GM19328 (cell line): ENCODE measurements around the gene ZSCAN30.

Experiments
- ATAC-seq: cut with Tn5 transposase; IDR thresholded peaks from one replicate; pipeline ENCODE4 v1.9.1; 2021; ENCODE audit warnings: mild to moderate bottlenecking, moderate library complexity; ENCODE audit not compliant: unreplicated experiment

Gene ZSCAN30

DNA sequence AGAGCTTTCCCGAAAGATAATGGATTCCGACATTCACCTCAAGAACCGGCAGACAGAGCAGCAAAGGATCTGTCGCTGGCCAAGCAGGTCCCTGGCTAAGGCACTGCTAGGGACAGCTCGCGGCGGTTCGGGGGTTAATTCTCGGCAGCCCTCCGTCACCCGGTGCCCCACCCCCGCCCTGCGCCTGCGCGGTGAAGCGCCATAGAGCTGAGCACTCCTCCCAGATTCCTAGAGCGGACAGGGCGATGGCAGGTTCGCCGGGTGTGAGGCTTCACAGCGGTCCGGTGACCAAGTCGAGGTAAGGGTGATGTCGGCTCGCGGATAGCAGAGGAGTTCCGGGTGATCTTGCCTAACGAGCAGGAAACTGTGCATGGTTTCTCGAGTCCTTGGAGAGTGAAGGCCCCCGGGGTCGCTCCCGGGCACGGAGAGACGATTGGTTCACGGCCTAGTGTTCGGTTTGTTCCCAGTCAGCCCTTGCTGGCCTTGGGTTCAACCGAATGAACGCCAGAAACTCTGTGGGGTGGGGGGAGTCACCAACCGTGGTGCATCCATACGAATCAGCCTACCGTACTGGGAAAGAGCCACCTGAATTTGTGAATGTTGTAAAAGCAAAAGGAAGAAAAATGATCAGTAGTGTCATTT lies at the start of gene ZSCAN30:
ZSCAN30 (minus strand) TSS at position 136 of the 642 bp plus-strand sequence. CDS start 25,877 bp downstream, outside the sequence.
- ATAC-seq: peak; percentile 92

DNA sequence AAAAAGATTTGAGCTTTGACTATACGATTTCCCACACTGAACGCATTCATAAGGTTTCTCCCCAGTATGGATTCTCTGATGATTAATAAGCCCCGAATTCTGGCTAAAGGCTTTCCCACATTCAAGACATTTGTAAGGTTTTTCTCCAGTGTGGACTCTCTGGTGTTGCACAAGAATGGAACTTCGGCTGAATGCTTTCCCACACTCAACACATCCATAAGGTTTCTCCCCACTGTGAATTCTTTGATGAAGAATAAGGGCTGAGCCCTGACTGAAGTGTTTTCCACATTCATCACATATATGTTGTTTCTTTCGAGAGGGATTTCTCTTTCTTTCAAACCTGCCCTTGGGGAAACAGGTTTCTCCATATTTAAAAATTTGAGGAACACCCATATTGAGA lies 47.3 kb upstream of the ZSCAN30 start:
- no peak for ATAC-seq

DNA sequence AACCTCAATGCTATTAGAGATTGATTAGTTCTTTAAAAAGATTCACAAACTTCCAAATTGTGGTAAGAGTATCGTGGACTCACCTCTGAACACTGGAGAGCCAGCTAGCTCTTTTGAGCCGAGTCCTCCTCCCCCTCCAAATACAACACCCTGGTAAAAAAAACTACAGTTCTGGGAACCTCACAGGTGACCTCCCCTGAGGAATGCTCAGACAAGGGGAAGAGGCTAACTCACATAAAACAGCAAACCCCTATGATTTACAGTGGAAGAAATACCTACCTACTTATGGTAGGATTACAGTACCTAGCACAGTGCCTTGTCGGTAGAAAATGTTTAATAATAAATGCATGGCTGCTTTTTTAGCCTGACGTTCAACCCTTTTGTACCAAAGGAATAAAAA lies 45.8 kb upstream of the ZSCAN30 start:
- no peak for ATAC-seq

DNA sequence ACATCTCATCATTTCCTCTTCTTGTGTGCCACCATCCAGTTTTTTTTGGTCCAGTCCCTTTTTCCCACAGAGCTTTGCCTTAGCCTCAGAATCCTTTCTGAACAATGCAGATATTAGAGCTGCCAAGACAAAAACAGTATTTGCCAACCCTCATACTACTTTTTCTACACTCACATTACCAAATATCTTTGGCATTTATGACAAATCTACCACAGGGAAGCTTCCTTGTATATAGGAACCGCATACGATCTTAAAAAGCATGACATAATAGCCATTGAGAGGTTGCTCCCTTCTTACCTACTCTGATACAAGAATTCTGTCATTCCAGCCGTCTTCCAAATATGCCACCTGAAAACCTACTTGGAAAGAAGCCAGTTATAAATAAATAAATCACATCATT lies 44.8 kb upstream of the ZSCAN30 start:
- no peak for ATAC-seq

DNA sequence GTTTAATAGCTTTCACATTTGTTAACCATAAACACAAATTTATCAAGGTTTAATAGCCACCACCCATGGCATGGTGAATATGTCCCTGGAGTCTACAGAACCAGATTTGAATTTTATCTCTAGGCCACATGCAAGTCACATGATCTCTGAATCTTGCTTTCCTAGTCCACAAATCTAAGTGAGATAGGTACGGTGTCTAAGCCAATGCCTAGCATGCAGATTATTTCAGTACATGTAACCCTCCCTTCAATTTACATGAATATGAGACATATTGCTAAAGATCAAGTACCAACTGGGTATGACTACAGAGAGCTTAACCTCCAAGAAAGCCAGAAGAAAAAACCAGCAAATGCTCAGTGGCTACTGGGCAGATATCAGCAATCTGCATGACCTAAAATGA lies 44.2 kb upstream of the ZSCAN30 start:
- ATAC-seq: no peak

DNA sequence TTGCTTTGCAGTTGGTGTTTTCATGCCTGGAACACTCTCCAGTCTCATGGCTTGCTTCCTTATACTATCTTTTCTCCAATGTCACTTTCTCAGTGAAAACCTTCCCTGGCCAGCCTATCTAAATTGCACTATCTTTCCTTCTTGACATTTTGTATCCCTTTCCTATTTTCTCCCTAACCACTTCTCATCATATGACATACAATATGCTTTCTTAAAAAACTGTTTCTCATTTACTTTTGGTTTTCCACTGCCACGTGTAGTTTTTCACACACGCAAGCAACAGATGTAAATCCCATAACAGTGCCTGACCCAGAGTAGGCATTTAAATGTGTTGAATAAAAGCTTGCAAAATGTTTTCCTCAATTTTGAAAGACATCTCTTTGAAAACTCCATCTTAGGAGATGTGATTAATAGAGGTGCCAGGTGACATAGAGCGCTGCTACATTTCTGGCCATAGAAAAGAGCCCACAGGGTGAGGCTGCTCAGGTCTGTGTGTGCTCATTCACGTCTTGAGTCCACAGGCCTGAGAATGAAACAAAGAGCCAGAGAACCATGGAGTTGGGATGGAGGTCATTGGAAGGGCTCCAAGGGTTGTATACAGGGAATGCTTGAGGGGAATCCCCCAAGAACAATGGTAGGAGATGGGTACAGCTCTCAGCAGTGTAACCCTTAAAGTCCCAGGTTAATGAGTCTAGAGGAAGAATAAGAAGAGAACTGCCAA lies 41.5 kb upstream of the ZSCAN30 start:
- no peak for ATAC-seq

DNA sequence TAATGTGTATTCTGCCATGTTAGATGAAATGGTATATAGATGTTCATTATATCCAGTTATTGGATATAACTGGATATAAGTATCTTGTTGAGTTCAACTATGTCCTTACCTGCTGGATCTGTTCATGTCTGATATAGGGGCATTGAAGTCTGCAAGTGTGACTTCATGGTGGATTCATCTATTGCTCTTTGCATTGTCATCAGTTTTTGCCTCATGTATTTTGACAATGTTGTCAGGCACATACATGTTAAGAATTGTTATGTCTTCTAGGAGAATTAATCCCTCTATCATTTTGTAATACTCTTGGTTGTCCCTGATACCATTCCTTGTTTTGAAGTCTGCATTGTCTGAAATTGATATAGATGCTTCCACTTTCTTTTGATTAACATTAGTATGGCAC lies 38.8 kb upstream of the ZSCAN30 start:
- no peak for ATAC-seq

DNA sequence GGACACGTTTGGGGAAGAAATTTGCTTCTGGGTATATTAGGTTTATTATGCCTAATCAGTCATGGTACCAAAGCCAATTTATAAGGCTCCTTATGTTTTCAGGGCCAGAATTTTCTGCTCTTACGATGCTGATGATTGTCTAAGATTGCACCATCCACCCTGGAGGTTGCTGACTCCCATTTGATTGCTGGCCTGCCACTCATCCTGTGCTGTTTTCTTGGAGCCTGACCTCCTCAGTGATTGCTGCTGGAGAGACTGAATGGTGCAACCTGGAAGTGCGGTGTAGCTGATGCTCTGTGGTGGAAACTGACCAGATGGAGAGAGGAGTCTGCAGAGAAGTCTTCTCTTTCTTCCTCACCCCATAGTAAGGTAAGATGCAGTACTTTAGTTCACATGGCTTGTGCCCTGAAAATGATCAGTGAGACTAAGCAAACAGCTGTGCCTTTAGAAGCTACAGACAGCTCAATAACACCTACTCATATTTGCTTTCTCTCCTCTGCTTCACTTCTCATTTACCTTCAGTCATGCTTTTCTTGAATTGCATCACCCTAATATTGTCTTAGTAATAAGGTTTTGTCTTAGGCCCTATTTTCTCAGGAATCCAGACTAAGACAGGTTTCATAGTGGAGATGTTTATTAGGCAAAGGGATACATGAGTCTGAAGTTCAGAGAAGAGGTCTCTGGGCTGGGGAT lies 36.8 kb upstream of the ZSCAN30 start:
- ATAC-seq: no peak

DNA sequence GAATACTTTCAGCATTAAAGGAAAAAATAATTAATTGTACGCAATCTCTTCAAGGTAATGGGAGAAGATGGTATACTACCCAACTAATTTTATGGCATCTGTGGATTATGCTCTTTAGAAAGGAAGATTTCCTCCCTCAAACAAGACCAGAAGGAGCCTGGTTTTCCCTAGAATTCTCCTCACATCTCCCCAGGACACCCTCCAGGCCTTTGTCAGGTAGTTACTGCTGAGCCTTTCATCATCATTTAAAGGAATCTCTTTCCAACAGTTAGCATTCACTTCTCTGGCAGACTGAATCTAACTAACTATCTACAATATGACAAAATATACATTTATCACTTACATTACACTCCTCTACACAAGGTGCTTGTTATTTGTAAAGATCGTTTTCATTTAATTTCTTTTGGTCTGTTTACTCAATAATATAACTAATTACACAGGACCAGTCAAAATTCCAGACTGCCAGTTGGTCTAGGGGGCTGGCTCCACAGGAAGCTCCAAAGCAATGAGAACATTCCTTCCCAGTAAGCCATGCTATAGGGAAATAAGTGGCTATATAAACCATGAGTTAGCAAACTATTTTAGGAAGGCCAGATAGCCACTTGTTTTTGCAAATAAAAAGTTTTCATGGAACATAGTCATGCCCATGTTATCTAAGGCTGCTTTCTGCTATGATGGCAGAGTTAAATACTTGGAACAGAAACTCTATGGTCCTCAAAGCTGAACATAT lies 35.1 kb upstream of the ZSCAN30 start:
- no peak for ATAC-seq

- no peak for ATAC-seq
Measured at GRCh38 chr18:35322486-35323458, 32.7 kb upstream of the ZSCAN30 start.

DNA sequence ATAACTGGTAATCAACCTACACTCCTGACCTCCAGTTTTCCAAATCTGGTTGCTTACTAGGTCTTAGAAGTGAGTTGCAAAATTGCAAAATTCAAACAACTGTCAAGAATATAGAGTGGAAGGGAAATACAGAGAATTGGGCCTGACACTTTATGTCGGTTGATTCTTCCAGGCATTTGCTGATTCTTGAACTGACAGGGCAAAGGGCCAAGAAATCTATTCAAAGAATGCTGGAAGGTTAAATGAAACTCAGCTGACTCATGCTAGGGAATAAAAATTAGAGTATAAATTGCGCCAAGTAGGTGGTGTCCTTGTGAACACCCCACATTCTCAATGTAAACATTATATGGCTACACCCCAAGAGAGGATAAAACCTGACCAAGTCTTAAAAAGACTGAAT lies 21.5 kb upstream of the ZSCAN30 start:
- no peak for ATAC-seq

DNA sequence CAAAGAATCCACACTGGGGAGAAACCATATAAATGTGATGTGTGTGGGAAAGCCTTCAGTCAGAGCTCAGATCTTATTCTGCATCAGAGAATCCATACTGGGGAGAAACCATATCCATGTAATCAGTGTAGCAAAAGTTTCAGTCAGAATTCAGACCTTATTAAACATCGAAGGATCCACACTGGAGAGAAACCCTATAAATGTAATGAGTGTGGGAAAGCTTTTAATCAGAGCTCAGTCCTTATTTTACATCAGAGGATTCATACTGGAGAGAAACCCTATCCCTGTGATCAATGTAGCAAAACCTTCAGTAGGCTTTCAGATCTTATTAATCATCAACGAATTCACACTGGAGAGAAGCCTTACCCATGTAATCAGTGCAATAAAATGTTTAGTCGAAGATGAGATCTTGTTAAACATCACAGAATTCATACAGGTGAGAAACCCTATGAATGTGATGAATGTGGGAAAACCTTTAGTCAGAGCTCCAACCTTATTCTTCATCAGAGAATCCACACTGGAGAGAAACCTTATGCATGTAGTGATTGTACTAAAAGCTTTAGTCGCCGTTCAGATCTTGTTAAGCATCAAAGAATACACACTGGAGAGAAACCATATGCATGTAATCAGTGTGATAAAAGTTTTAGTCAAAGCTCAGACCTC lies 16.7 kb upstream of the ZSCAN30 start:
- ATAC-seq: no peak

GRCh38 chr18:35303610-35304009 lies 13.6 kb upstream of the ZSCAN30 start:
- no peak for ATAC-seq

DNA sequence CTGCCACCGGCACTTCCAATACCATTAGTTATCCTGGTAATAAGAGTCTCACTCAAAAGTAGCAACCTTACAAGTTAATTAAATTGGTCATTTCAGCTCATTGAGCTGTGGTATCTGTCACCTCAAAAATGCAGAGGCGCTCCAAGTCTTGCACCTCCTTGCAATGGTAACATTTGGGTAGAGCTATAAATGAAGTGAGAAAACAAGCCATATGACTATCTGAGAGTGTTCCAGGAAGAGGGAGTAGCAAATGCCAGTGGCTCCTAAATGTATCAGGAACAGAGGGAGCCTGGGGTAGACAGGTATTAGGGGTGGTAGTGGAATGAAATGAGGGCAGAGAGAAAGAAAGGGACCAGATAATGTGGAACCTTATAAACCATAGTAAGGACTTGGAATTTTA lies 6.0 kb upstream of the ZSCAN30 start:
- ATAC-seq: no peak

DNA sequence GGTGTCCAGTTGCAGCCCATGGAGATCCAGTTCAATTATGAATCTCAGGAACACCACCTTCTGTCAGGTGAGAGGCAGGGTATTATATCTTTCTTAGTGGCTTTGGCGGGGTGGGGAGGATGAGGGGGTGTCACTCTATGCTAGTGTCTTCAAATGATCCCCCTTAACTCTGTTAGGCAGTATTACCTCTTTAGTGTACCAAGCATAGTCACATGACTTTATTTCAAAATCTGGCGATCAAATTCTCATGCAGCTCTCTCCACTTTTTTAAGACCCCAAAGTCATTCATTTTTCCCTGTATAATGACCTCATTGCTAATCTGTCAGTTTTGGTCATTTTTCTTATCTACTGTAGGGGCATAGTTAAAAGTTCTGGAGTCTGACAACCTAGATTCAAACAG lies 1.1 kb upstream of the ZSCAN30 start:
- no peak for ATAC-seq

DNA sequence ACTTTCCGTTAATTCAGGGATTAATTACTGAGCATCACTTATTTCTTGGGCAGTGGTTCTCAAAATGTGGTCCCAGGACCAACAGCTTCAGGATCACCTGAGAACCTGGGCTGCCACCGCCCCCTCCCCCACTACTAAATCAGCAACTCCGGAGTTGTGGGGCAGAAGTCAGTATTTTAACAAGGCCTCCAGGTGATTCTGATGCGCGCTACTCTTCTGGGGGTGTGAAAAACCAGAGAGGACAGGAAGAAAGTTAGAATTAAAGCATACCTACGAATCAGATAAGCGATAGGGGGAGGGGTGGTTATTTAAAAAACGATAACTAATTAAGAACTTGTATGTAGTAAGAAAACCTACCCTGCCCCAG lies 319 bp downstream of the ZSCAN30 start:
- ATAC-seq: peak; percentile 18

GRCh38 chr18:35289293-35289692 lies 736 bp downstream of the ZSCAN30 start:
- no peak for ATAC-seq

DNA sequence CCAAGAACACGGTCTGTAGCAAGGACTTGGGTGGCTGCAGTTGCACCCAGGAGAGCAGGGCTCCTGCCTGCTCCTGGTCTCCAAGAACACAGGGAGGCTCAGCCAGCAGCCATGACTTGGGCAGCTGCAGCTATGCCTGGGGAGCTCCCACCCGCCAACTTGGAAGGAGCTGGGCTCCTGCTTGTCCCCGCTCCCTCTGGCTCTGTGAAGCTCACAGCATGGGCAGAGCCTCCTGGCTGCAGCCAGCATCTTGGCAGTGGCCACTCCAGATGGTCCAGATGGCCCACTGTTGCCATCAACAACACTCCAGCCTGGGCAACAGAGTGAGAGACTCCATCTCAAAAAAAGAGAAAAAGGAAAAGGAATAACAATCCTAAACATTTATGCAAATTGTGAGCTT lies 5.2 kb downstream of the ZSCAN30 start:
- no peak for ATAC-seq

DNA sequence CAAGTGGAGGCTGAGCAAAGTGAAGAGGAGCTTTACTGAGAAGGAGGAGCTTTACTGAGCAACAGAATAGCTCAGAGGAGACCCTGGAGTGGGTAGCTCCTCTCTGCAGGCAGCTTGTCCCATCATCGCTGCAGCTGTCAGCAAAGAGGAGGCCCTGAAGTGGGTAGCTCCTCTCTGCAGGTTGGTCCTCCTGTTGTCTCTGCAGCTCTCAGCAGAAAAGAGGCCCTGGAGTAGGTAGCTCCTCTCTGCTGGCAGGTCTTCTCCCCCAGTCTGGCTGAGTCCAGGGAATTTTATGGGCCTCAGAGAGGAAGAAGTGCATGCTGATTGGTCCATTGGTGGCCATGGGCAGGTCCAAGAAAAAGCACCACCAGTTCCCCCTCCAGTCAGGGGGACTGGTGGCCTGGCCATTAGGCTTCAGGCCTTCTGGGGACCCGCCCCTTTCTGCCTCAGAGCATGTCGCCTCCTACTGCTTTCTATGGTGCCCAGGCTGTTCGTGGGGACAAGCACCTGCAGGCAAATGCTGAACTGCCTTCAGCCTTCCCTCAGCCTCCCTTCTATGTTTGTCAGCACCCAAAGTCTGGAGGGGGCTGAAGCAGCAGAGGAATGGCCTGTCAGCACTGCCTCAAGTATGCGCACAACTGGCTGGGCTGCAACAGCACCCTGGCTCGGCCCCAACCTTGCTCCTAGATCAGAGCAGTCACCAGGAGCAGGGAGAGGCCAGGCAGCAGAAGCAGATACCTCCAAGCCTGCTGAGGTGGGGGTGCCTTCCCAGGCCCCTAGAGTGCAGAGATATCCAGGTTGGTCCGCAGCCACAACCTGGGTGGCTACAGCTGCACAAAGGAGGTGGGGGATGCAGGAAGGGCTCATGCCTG lies 5.9 kb downstream of the ZSCAN30 start:
- ATAC-seq: no peak
